HepG2 (cell line): ENCODE data around the gene LILRB3. TPM values are rescaled to one million over a fixed set of nuclear protein-coding genes. Genes with fewer than 3 reads are reported as not detected.
A peak's percentile ranks its signal among the peaks of the same experiment; 100 is the strongest.

Experiments
- AKAP8 ChIP-seq: sonication (generic); formaldehyde crosslinking; IDR thresholded peaks from 2 replicates; pipeline ENCODE4 v1.5.1; 2020; ENCODE audit warnings: mild to moderate bottlenecking, missing genetic modification reagents
- CBX2 ChIP-seq, 2 experiments: fragments of 200-600 bp in 1 of 2; sonication (generic); formaldehyde crosslinking in 1 of 2; IDR thresholded peaks; 2 replicates each; pipeline versions ENCODE4 v1.7.0 to v1.8.1; 2018 to 2022; ENCODE audit warnings: low read depth in 2 of 2, low read length in 1 of 2, mild to moderate bottlenecking in 1 of 2, missing genetic modification reagents in 1 of 2
- CSRNP1 ChIP-seq: sonication (generic); formaldehyde crosslinking; IDR thresholded peaks from 2 replicates; pipeline ENCODE4 v1.8.1; 2023; ENCODE audit warnings: mild to moderate bottlenecking, missing genetic modification reagents
- ERF ChIP-seq: IDR thresholded peaks from 2 replicates; pipeline ENCODE4 v1.6.1; 2018; ENCODE audit warnings: missing biosample characterization, missing genetic modification reagents
- GMEB1 ChIP-seq: sonication (generic); formaldehyde crosslinking; IDR thresholded peaks from 2 replicates; pipeline ENCODE4 v1.5.1; 2020; ENCODE audit warnings: missing genetic modification reagents, mild to moderate bottlenecking, borderline replicate concordance
- MYNN ChIP-seq: sonication (generic); formaldehyde crosslinking; IDR thresholded peaks from 2 replicates; pipeline ENCODE4 v1.4.0; 2020; ENCODE audit warnings: mild to moderate bottlenecking, low read depth, missing genetic modification reagents
- NCOA2 ChIP-seq: sonication (generic); formaldehyde crosslinking; IDR thresholded peaks from 2 replicates; pipeline ENCODE4 v1.8.0; 2022; ENCODE audit warnings: inconsistent platforms
- NFIC ChIP-seq: IDR thresholded peaks from 2 replicates; pipeline ENCODE4 v1.6.1; 2012; ENCODE audit warnings: mild to moderate bottlenecking, low read length, inconsistent platforms
- NKX3-1 ChIP-seq: sonication (generic); formaldehyde crosslinking; IDR thresholded peaks from 2 replicates; pipeline ENCODE4 v1.5.0; 2020; ENCODE audit warnings: missing genetic modification reagents
- SMC3 ChIP-seq: IDR thresholded peaks from 2 replicates; pipeline ENCODE4 v1.6.1; 2011; ENCODE audit warnings: low read length, improper control_type of control experiment
- SP1 ChIP-seq, 2 experiments: fragments of 450-650 bp in 1 of 2; sonication (generic) in 1 of 2; formaldehyde crosslinking in 1 of 2; IDR thresholded peaks; 2 replicates each; pipeline versions ENCODE4 v1.4.0 to v1.6.1; 2016 to 2020; ENCODE audit warnings: missing genetic modification reagents in 1 of 2
- SP2 ChIP-seq: sonication (generic); formaldehyde crosslinking; IDR thresholded peaks from 2 replicates; pipeline ENCODE4 v1.5.1; 2020; ENCODE audit warnings: mild to moderate bottlenecking, missing genetic modification reagents
- TBP ChIP-seq: sonication (generic); formaldehyde crosslinking; IDR thresholded peaks from 2 replicates; pipeline ENCODE4 v1.5.0; 2020; ENCODE audit warnings: missing genetic modification reagents
- THRA ChIP-seq: sonication (generic); formaldehyde crosslinking; IDR thresholded peaks from 2 replicates; pipeline ENCODE4 v1.4.0; 2020; ENCODE audit warnings: missing genetic modification reagents, borderline replicate concordance
- ZGPAT ChIP-seq: IDR thresholded peaks from 2 replicates; pipeline ENCODE4 v1.6.1; 2016; ENCODE audit warnings: mild to moderate bottlenecking
- ZNF280B ChIP-seq: sonication (generic); formaldehyde crosslinking; IDR thresholded peaks from 2 replicates; pipeline ENCODE4 v1.5.0; 2020; ENCODE audit warnings: missing genetic modification reagents, mild to moderate bottlenecking, borderline replicate concordance
- ZNF552 ChIP-seq: sonication (generic); formaldehyde crosslinking; IDR thresholded peaks from 2 replicates; pipeline ENCODE4 v1.9.0; 2022; ENCODE audit warnings: missing genetic modification reagents, mild to moderate bottlenecking, borderline replicate concordance
- ZNF841 ChIP-seq: sonication (generic); formaldehyde crosslinking; IDR thresholded peaks from 2 replicates; pipeline ENCODE4 v1.8.1; 2023; ENCODE audit warnings: missing genetic modification reagents, borderline replicate concordance
- polyA plus RNA-seq, 8 experiments: library from polyadenylated mRNA; depleted of rRNA in 3 of 8; stranded (reverse) in 7 of 8; unstranded in 1 of 8; fragments of >200 nt; fragmentation: Illumina TruSeq in 4 of 8; extraction: Trizol in 4 of 8; gene quantifications; 2 replicates each; pipeline versions ENCODE4 v1.2.1 to v1.2.3, GENCODE V29; 2011 to 2016; ENCODE audit warnings: low read depth in 4 of 8, missing spikeins in 1 of 8, mixed read lengths in 1 of 8; ENCODE audit not compliant: insufficient read depth in 1 of 8
- total RNA-seq, 5 experiments: library from RNA; depleted of rRNA; stranded (reverse); fragments of >200 nt; fragmentation: Illumina TruSeq; extraction: Trizol; gene quantifications; 2 replicates each; pipeline ENCODE4 v1.2.3, GENCODE V29; 2016; ENCODE audit warnings: low read depth in 1 of 5

LILRB3 gene
- total and polyA plus RNA-seq, 2 of the 13 experiments (the other 11 are each of a cell fraction or from before 2014, with no cell fraction given): 0.22 TPM; not detected in 1

- TF ChIP-seq CSRNP1 (CRISPR knock-in tag) (no peak), THRA (CRISPR knock-in tag) (peak; percentile 63; the same call in 1 of the 2 replicates), CBX2 (IDR thresholded peaks at IDR 0.05; ENCODE audit: low read depth, low read length) (no peak), CBX2 (CRISPR knock-in tag; IDR thresholded peaks at IDR 0.05; ENCODE audit: low read depth) (no peak), ZNF552 (CRISPR knock-in tag) (no peak), NFIC (0 out of 2 replicates have a peak, but pooled peaks have one; percentile 52), GMEB1 (no peak), ZNF280B (CRISPR knock-in tag) (no peak), ERF (CRISPR knock-in tag) (no peak), NKX3-1 (CRISPR knock-in tag) (no peak), AKAP8 (CRISPR knock-in tag) (no peak), NCOA2 (peak; percentile 75), ZNF841 (CRISPR knock-in tag) (no peak), SP2 (CRISPR knock-in tag) (no peak), MYNN (CRISPR knock-in tag) (no peak), ZGPAT (CRISPR knock-in tag) (peak; percentile 65), SP1 (IDR thresholded peaks at IDR 0.05) (no peak), SP1 (CRISPR knock-in tag; IDR thresholded peaks at IDR 0.05) (no peak), SMC3 (no peak), TBP (CRISPR knock-in tag) (no peak)
Observed at GRCh38 chr19:54207983-54208783, 14.6 kb downstream of the LILRB3 start (continued).
